ENCODE measurements around the gene CIT.
A peak's percentile ranks its signal among the peaks of the same experiment; 100 is the strongest.
"Not testable (repeated sequence)": the region's sequence is repeated elsewhere in the genome, so short reads cannot be mapped to it uniquely, and the experiment has no call there.

Gene CIT

DNA sequence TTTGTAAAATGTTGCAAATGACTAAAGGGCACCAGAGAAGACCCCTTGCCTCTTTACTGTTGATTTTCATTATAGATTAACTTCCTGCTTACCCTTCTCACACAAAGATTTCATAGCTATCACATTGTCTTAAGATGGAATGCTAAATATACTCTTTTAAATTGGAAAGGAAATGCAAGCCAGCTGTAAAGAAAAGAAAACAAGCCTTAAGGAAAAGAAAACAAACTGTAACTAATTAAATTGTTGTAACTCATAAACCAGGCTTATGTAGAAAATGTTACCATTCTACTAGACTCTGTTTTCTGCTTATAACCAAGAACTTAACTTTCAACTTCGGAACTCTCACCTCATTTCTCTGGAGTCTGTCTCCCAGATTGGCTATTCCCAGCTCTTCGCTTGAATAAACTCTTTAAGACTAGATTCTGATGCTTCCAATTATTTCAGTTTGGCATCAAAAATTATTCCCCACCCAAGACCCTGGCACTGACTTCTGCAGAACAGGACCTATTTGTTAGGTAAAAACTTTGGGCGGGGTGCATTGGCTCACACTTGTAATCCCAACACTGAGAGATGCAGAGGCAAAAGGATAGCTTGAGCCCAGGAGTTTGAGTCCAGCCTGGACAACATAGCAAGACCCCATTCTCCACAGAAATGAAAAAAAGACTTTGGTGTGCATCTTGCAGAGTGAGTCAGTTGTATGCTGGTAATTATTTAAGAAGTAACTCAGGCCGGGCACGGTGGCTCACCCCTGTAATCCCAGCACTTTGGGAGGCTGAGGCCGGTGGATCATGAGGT, 36.6 kb upstream of the CIT start:
- no peak overlapping the region for H3K4me3 ChIP-seq (ENCODE audit: low read depth, low read length)
- TF ChIP-seq, protein P1, sequence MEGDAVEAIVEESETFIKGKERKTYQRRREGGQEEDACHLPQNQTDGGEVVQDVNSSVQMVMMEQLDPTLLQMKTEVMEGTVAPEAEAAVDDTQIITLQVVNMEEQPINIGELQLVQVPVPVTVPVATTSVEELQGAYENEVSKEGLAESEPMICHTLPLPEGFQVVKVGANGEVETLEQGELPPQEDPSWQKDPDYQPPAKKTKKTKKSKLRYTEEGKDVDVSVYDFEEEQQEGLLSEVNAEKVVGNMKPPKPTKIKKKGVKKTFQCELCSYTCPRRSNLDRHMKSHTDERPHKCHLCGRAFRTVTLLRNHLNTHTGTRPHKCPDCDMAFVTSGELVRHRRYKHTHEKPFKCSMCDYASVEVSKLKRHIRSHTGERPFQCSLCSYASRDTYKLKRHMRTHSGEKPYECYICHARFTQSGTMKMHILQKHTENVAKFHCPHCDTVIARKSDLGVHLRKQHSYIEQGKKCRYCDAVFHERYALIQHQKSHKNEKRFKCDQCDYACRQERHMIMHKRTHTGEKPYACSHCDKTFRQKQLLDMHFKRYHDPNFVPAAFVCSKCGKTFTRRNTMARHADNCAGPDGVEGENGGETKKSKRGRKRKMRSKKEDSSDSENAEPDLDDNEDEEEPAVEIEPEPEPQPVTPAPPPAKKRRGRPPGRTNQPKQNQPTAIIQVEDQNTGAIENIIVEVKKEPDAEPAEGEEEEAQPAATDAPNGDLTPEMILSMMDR (IDR thresholded peaks at IDR 0.05; ENCODE audit: insufficient read depth, low read depth, low read length, missing control alignments): no peak
- no peak for DNase-seq (ENCODE audit: low read depth)

DNA sequence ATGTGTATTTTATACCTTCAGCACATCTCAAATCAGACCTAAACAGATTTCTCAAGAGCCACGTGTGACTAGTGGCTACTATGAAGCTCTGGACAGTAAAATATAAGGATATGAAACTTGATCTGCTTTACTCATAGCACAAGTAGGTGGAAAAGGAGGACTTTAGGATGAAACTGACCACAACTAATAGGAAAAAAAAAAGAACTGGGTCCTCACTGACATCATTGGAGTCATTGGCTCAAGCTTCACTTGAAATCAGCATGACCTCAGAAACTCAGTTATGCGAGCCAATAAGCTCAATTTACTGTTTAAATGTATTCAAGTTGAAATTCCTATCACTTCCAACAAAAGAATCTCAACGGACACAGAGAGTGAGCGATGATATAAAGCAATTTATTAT, 34.1 kb upstream of the CIT start:
- TF ChIP-seq, protein P1 (IDR thresholded peaks at IDR 0.05; ENCODE audit: insufficient read depth, low read depth, low read length, missing control alignments): no peak
- H3K4me3 ChIP-seq (ENCODE audit: low read depth, low read length): no peak overlapping the region
- no peak for DNase-seq (ENCODE audit: low read depth)

DNA sequence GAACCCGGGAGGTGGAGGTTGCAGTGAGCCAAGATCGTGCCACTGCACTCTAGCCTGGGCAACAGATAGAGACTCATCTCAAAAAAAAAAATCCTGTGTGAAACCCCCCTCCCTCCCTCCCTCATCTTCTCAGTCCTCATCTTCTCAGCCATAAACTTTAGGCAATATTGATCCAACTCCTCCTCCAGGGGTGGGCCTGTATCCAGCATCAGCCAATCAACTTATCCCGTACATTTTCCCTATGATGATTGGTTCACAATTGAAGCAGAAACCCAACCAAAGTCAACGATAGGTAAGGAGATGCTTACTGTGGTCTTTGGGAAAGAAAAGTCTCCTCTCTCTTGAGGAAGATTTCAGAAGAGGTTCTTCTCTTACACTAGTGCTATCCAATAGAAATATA, 33.5 kb upstream of the CIT start:
- TF ChIP-seq, protein P1 (IDR thresholded peaks at IDR 0.05; ENCODE audit: insufficient read depth, low read depth, low read length, missing control alignments): no peak
- DNase-seq (ENCODE audit: low read depth): no peak
- H3K4me3 ChIP-seq (ENCODE audit: low read depth, low read length): no peak overlapping the region

DNA sequence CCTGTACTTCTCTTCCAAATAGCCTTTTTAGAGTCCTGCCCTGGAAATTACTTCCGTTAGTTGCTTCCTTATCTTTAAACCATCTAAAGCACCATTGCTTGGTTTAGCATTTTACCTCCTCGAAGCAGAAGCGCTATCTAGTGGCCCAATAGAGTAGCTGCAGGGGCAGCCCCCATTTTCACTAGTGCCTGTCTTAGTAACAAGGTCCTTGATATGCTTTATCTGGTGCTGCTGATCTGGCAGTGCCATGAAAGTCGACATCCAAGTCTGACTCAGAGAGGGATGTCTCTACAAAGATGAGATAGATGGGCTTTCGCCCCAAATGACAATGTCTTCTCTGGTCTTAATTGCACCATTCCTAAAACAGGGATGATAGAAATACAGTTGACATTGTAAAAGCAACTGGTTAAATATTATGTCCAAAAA, 25.0 kb upstream of the CIT start:
- H3K4me3 ChIP-seq (ENCODE audit: low read depth, low read length): no peak overlapping the region
- DNase-seq (ENCODE audit: low read depth): peak; percentile 81
- TF ChIP-seq, protein P1 (IDR thresholded peaks at IDR 0.05; ENCODE audit: insufficient read depth, low read depth, low read length, missing control alignments): peak; percentile 95

DNA sequence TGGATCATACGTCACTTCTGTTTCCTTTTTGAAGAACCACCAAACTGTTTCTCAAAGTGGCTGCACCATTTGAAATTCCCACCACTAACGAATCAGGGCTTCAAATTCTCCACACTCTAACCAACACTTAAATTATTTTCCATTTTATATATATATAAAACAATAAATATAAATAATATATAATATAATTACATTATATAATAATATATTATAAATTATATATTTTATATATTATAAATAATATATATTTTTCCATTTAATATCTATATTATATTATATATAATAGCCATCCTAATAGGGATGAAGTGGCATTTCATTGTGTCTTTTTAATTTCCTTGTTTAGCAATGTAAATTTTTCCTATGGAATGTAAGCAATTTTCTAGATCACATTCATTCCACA, 24.6 kb upstream of the CIT start:
- DNase-seq (ENCODE audit: low read depth): no peak
- H3K4me3 ChIP-seq (ENCODE audit: low read depth, low read length): no peak overlapping the region
- TF ChIP-seq, protein P1 (IDR thresholded peaks at IDR 0.05; ENCODE audit: insufficient read depth, low read depth, low read length, missing control alignments): no peak

DNA sequence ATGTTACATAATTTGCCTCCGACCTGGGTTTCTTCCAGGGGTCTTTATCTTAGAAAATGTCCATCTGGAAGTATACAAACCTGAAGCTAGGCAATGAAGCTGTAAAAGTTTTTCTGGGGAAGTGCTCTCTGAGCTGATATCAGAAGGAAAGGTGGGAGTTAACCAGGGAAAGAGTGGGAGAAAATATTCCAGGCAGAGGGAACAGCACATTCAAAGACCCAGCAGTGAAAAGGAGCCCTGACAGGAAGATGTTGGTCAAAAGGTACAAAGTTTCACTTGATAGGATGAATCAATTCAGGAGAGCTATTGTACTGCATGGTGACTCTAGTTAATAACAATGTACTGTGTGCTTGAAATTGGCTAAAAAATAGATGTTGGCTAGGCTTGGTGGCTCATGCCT, 17.8 kb upstream of the CIT start:
- DNase-seq (ENCODE audit: low read depth): no peak

DNA sequence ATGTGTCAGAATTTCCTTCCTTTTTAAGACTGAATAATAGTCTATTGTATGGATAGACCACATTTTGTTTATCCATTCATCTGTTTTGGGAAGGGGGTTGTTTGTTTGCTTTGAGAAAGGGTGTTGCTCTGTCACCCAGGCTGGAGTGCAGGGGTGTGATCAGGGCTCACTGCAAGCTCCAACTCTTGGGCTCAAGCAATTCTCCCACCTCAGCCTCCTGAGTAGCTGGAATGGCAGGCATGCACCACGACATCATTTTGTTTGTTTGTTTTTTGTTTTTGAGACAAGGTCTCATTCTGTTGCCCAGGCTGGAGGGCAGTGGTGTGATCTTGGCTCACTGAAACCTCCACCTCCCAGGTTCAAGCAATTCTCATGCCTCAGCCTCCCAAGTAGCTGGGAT, 15.5 kb upstream of the CIT start:
- not testable (repeated sequence) for H3K4me3 ChIP-seq (ENCODE audit: low read depth, low read length); DNase-seq (ENCODE audit: low read depth)

More for the DNA sequence above, 17.8 kb upstream of the CIT start:
- TF ChIP-seq, protein P1 (IDR thresholded peaks at IDR 0.05; ENCODE audit: insufficient read depth, low read depth, low read length, missing control alignments): no peak
- H3K4me3 ChIP-seq (ENCODE audit: low read depth, low read length): no peak overlapping the region

Measured in GM12865 (cell line).